Stimulated activated CD8-positive, alpha-beta memory T cell treated with anti-CD3 and anti-CD28 coated beads, Interleukin-7, amount 100 ng/mL, for 48 hours (primary cell): ENCODE data around the gene FAHD1.

ENCODE experiments used
- DNase-seq, 2 donors: peaks; one replicate each; pipeline ENCODE4 v3.0.0-alpha.2; 2020; ENCODE audit warnings: low read depth in 1 of 2; ENCODE audit errors: extremely low read depth in 1 of 2

Gene FAHD1

GRCh38 chr16:1816396-1817275 lies 10.4 kb upstream of the FAHD1 start:
- DNase-seq: no peak

GRCh38 chr16:1817276-1817589 lies 9.8 kb upstream of the FAHD1 start:
- no peak for DNase-seq

GRCh38 chr16:1817716-1818115 lies 9.3 kb upstream of the FAHD1 start:
- DNase-seq: no peak

- no peak for DNase-seq
These were observed 8.7 kb upstream of the FAHD1 start for GRCh38 chr16:1818204-1818872.

GRCh38 chr16:1818873-1819525 lies 8.0 kb upstream of the FAHD1 start:
- DNase-seq: no peak

DNA sequence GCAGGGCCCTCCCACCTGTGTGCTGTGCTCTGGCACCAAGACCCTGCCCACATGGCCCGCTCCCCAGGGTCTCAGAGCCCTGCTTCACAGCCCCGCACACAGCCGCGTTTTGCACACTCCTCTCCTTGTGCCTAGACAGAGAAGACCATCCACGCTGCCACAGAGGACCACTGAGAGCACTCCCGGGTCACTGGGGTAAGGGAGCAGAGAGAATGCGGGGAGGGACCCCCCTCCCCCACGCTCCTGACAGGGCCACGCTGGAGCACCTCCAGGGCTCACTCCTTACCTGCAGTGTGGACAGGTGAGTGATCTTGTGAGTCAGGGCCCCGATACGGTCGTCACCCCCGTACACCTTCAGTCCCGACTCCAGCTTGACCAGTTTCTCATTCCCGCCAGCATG lies 7.4 kb upstream of the FAHD1 start:
- DNase-seq: no peak

DNA sequence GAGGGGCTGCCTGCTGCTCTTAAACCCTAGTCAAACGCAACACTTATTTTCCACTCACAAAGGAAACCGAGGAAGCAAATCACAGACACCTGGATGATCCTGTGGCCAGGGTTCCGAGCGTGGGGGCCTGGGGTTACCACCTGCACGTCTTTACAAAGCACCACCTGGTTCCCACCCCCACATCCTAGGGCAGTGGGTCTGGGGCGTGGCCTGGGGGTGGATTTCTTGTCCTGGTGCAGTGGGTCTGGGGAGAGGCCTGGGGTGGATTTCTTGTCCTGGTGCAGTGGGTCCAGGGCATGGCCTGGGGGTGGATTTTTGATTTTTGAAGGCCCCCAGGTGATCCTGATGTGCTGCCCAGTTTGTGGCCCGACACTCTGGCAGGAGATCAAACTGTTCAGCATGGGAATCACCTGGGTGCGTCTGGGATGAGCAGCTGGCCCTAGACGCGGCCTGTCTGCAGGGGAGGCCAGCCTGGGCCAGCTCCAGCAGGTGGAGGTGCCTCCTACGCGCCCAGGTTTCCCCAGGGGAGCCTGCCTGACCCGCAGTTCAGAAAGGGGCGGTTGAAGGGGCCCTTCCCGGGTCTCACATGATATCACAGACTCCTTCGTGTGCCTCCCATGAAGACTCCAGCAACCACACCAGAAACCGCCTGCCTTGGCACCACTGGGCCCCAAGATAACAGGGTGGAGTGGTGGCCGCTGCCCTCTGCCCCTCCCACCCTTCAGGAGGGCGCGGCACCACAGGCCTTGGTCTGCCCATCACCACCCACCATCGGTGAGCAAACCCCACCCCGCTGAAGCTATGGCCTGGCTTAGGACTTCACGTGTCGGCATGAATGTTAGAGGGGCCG lies 6.7 kb upstream of the FAHD1 start:
- DNase-seq: no peak

- DNase-seq: no peak
These were observed 6.1 kb upstream of the FAHD1 start for GRCh38 chr16:1820946-1821290.

- no peak for DNase-seq
These were observed 5.0 kb upstream of the FAHD1 start for GRCh38 chr16:1821861-1822611.

- no peak for DNase-seq
These were observed 4.2 kb upstream of the FAHD1 start for GRCh38 chr16:1822801-1823200.

DNA sequence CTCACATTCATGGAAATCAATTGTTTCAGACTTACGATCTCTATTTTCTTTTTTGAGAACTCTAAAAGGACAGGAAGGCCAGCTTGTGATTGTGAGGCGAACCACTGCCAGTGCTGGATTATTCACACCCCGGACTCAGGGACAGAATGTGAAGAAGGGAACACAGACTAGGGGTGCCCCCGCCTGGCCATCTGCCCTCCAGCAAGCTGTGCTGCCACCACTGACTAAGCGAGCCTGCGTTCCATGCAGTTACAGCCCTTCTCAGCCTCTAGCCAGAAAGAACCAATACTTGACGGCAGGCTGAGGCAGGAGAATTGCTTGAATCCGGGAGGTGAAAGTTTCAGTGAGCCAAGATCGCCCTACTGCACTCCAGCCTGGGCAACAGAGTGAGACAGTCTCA lies 3.2 kb upstream of the FAHD1 start:
- no peak for DNase-seq

GRCh38 chr16:1825381-1825863 lies 1.6 kb upstream of the FAHD1 start:
- DNase-seq: no peak

DNA sequence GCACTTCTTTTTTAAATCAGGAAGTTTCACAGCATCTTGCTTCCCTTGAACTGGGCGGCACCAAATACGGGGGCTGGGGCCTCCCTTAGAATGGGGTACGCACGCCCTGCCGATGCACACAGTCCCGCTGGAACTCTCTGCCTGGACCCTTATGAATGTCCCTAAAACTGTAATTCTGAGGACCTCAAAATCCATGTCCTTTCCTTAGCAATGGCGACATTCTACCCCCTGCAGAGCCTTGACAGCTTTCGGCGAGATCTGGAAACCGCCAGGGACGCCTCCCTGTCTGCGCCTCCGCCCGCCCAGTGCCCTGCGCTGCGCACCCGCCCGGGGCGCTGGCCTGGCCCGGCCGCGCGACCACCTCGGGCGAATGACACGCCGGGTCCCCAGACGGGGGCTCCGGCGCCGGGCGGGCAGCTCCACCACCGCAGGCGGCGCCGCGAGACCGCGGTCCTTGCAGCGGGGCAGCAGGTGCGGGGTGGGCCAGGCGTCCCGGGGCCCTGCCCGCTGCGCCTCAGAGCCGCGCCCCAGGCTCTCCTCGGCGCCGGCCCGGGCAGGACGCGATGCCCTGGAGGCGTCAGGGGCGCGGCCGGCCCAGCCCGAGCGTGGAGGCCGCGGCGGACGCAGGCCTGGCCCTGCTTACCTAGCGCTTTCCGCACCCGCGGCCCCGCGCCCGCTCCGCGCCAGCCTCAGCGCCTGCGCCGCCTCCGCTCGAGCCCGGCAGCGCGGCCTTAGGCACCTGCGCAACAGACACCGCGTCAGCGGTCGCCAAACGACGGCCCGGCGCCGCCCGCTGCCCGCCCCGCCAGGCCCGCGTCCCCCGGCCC lies 929 bp upstream of the FAHD1 start:
- peak in 1 of 2 donors; percentile 33 for DNase-seq

GRCh38 chr16:1828645-1829410 lies 1.8 kb downstream of the FAHD1 start:
- no peak for DNase-seq

GRCh38 chr16:1830213-1830612 lies 3.2 kb downstream of the FAHD1 start:
- DNase-seq: no peak

DNA sequence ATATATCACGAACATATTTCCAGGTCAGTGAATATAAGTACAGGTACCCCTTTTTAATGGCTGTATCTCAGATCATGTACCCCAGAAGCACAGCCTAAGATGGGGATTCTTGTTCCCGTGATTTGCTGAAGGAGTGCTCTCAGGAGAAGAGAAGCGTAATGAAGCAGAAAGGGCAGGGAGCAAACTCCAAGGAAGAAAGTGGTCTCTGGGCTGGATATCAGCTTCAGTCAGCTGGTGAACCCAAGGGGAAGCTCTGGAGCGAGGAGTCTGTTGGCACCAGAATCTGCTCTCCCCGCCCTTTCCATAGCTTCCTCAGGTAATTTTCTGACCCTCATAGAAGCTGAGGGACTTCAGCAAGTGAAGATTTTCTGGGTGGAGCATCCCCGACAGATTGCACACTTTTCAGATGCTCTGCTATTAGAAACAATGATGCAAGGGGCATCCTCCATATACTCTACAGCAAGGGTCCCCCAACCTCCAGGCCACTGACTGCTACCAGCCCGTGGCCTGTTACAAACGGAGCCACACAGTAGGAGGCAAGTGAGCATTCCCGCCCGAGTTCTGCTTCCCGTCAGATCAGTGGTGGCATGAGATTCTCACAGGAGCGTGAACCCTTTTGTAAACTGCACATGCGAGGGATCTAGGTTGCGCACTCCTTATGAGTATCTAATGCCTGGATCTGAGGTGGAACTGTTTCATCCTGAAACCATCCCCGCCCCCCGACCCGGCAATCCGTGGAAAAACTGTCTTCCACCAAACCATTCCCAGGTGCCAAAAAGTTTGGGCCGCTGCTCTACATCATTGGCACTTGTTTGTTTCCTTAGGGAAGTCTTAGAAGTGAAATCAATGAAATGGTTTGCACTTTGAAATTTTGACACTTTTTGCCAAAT lies 4.4 kb downstream of the FAHD1 start:
- DNase-seq: no peak

DNA sequence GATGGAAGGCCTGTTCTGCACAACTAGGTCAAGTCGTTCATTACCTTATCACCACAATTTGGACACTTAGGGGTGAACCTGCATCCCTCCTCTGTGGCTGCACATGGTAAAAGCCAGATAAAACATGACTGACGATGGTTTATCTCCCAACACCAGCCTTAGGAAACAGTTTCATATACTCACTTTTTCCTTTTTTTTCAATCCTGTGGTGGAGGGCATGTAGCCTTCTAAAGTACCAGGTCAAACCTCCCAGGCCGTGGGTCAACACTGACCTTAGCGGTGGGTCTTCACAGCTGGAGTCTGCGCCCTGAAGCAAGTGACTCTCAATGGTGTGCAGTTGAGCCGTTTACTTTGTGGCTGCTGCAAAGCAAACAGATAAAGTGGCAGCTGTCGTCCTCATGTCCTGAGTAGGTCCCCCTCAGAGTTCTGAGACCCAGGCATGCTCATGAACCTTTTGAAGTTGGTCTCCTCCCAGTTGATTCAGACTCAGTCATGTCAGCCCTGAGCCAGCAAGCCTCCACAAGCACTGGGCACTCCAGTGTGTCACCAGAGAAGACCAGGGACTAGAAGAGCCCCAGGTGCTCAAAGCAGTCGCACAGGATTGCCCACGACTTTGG lies 5.9 kb downstream of the FAHD1 start:
- no peak for DNase-seq
